GM12875 (cell line): ENCODE data around the gene STEAP3.

Source experiments
- H3K4me3 ChIP-seq: one replicate; pipeline ENCODE4 v1.5.1; 2011; ENCODE audit warnings: low read depth, low read length, control low read depth
- CTCF ChIP-seq: IDR thresholded peaks from 2 replicates; pipeline ENCODE4 v1.5.1; 2011; ENCODE audit warnings: low read depth, mild to moderate bottlenecking, control low read depth, inconsistent platforms, low read length, moderate library complexity, borderline replicate concordance; ENCODE audit not compliant: insufficient read depth

The STEAP3 gene

GRCh38 chr2:119206201-119206600 is 17.4 kb upstream of the STEAP3 start:
- no peak for TF ChIP-seq CTCF
- no peak overlapping the region for H3K4me3 ChIP-seq

GRCh38 chr2:119207447-119207846 is 16.2 kb upstream of the STEAP3 start:
- H3K4me3 ChIP-seq: no peak overlapping the region
- TF ChIP-seq CTCF: no peak

GRCh38 chr2:119208791-119209203 is 14.8 kb upstream of the STEAP3 start:
- H3K4me3 ChIP-seq: no peak overlapping the region
- TF ChIP-seq CTCF: no peak

- no peak overlapping the region for H3K4me3 ChIP-seq
- TF ChIP-seq CTCF: no peak
These were observed 11.4 kb upstream of the STEAP3 start for GRCh38 chr2:119212139-119212800.

GRCh38 chr2:119214453-119215037 is 9.1 kb upstream of the STEAP3 start:
- no peak overlapping the region for H3K4me3 ChIP-seq
- no peak for TF ChIP-seq CTCF

GRCh38 chr2:119216994-119217393 is 6.6 kb upstream of the STEAP3 start:
- H3K4me3 ChIP-seq: no peak overlapping the region
- no peak for TF ChIP-seq CTCF

GRCh38 chr2:119218478-119219064 is 5.1 kb upstream of the STEAP3 start:
- peak; percentile 34; the same call in 1 of the 2 replicates for TF ChIP-seq CTCF
- H3K4me3 ChIP-seq: no peak overlapping the region
